Amniotic stem cell (primary cell): ENCODE data around the gene SRCIN1.
"Not testable (repeated sequence)": the region's sequence is repeated elsewhere in the genome, so short reads cannot be mapped to it uniquely, and the experiment has no call there.

Source experiments
- DNase-seq: peaks from one replicate; lab custom pipeline; 2025; lab: John Stamatoyannopoulos, UW

The SRCIN1 gene

DNA sequence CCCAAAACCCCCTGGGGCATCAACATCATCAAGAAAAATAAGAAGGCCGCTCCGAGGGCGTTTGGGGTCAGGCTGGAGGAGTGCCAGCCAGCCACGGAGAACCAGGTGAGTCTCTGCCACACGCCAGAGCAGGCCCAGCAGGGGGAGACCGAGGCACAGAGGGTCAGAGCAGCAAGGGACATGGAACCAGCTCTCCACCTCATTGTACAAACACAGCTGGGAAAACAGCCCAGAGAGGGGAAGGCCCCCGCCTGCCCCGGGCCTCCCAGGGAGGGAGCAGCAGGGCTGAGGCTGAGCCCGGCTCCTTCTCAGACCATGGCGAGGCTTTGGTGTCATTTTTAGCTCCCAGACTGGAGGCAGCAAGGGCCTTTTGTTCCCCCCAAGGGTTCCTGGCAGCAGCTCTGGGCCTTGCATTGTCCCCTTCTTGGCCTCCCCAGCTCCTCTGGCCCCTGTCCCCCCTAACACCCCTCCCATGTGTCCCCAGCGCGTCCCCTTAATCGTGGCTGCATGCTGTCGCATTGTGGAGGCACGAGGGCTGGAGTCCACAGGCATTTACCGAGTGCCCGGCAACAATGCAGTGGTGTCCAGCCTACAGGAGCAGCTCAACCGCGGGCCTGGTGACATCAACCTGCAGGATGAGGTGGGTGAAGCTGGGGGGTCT is 123.6 kb downstream of the SRCIN1 start:
- not testable (repeated sequence) for DNase-seq
